Endodermal cell (in vitro differentiated cells): ENCODE data around the gene RPS21. TPM values are rescaled to one million over a fixed set of nuclear protein-coding genes. Genes with fewer than 3 reads are reported as not detected.

ENCODE experiments used
- DNase-seq: peaks from one replicate; pipeline ENCODE4 v3.0.0-alpha.2; 2017
- H3K27ac ChIP-seq: 2 replicates; pipeline ENCODE4 v1.5.1; 2013; ENCODE audit warnings: mild to moderate bottlenecking, low read depth, low read length, moderate library complexity
- H3K27me3 ChIP-seq: 2 replicates; pipeline ENCODE4 v1.6.1; 2013; ENCODE audit warnings: mild to moderate bottlenecking, low read length, moderate library complexity; ENCODE audit not compliant: insufficient read depth, control insufficient read depth, poor library complexity, severe bottlenecking
- H3K36me3 ChIP-seq: 2 replicates; pipeline ENCODE4 v1.7.0; 2013; ENCODE audit warnings: mild to moderate bottlenecking, low read length, moderate library complexity; ENCODE audit not compliant: control insufficient read depth, insufficient read depth
- H3K4me1 ChIP-seq: one replicate; pipeline ENCODE4 v1.7.0; 2013; ENCODE audit warnings: low read length; ENCODE audit not compliant: control insufficient read depth, insufficient read depth
- H3K4me3 ChIP-seq: 2 replicates; pipeline ENCODE4 v1.5.1; 2013; ENCODE audit warnings: mild to moderate bottlenecking, low read length, moderate library complexity
- H3K9ac ChIP-seq: 2 replicates; pipeline ENCODE4 v1.6.1; 2013; ENCODE audit warnings: mild to moderate bottlenecking, low read length, moderate library complexity; ENCODE audit not compliant: poor library complexity, severe bottlenecking; ENCODE audit errors: extremely low read depth
- H3K9me3 ChIP-seq: 2 replicates; pipeline ENCODE4 v1.6.1; 2013; ENCODE audit warnings: mild to moderate bottlenecking, low read length, moderate library complexity; ENCODE audit not compliant: control insufficient read depth
- H3K27ac Mint-ChIP-seq: 2 replicates; pipeline ENCODE4 v1.8.0; 2020; ENCODE audit warnings: mixed read lengths
- H3K27me3 Mint-ChIP-seq: 2 replicates; pipeline ENCODE4 v1.8.0; 2021; ENCODE audit warnings: mild to moderate bottlenecking, mixed read lengths; ENCODE audit not compliant: insufficient read depth
- H3K36me3 Mint-ChIP-seq: 2 replicates; pipeline ENCODE4 v1.8.0; 2020; ENCODE audit warnings: low read depth, mixed read lengths
- H3K4me1 Mint-ChIP-seq: 2 replicates; pipeline ENCODE4 v1.8.0; 2020; ENCODE audit warnings: mixed read lengths
- H3K4me3 Mint-ChIP-seq: 2 replicates; pipeline ENCODE4 v1.8.0; 2020; ENCODE audit warnings: mild to moderate bottlenecking, moderate library complexity, mixed read lengths
- H3K9me3 Mint-ChIP-seq: 2 replicates; pipeline ENCODE4 v1.8.0; 2020; ENCODE audit warnings: mild to moderate bottlenecking, mixed read lengths
- WGBS, 2 experiments: methylation state at CpG; one replicate each; pipeline versions ENCODE4 v1.1.5 to v1.1.7; 2013; ENCODE audit warnings: missing lambda C conversion rate in 2 of 2, mixed read lengths in 1 of 2; ENCODE audit not compliant: insufficient coverage in 1 of 2, insufficient read length in 1 of 2; 5-methylcytosine and 5-hydroxymethylcytosine counted together
- total RNA-seq, 2 donors: library from RNA; stranded (reverse); fragmentation: NEBNext Ultra II Directional in 1 of 2; extraction: Animal tissue kit (Norgen Biotek cat#: 25700) in 1 of 2; gene quantifications; 2 replicates in 1 of 2; 3 replicates in 1 of 2; pipeline ENCODE4 v1.2.1, GENCODE V29; 2021
- TF ChIP-seq, protein P1 (sequence below): fragments of 200-600 bp; sonication (generic); conservative IDR thresholded peaks from 2 replicates; pipeline ENCODE4 v1.5.0; 2021; ENCODE audit warnings: antibody characterized with exemption, mild to moderate bottlenecking

Gene RPS21
- total RNA-seq, 2 donors from 2014 or later, result 1,288 to 1,382 TPM

DNA sequence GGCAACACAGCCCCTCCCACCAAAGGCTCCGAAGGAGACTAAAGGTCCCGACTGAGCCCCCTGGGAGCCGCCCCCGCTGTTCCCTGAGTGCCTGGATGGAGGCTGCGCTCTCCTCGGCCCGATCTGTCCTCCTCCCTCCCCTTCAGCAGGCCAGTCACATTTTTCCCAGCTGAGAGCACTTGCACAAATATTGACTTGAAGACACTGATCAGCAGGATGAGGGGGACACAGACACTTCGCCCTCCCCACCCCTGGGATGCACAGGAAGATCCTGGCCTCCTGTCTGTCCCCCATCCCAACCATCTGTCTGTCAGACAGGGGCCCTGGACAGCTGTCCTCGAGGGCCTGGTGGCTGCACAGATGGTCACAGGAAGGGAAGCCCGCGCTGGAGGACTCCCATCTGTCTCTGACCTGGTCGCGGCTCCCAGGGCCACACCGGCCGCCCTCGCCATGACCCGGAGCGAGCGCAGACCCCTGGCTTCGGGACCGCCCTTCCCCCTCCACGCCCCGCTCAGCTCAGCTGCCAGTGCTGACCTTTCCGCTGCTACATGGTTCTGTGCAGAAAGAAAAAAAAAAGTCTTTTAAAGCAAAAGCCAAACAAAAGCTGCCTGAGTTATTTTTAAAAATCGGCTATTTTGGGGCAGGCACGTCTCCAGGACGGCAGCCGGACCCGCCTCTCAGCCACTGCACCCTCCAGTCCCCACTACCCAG, 30.9 kb upstream of the RPS21 start:
- H3K4me3 ChIP-seq, result no peak overlapping the region
- H3K27me3 Mint-ChIP-seq, result no peaks in the 10 kb centered on the region
- DNase-seq, result peak; percentile 55
- no peak overlapping the region for H3K9ac ChIP-seq
- 80% methylated on average over 23 to 29 of the region's 29 CpGs for WGBS, 2 experiments
- H3K27me3 ChIP-seq, result no peaks in the 10 kb centered on the region
- H3K4me3 Mint-ChIP-seq, result no peak overlapping the region
- H3K9me3 ChIP-seq, result no peaks in the 10 kb centered on the region
- H3K36me3 ChIP-seq, result peaks cover 33% of the 10 kb centered on the region
- no peak overlapping the region for H3K27ac Mint-ChIP-seq
- H3K4me1 ChIP-seq, result peaks cover 18% of the 10 kb centered on the region
- TF ChIP-seq, protein P1, sequence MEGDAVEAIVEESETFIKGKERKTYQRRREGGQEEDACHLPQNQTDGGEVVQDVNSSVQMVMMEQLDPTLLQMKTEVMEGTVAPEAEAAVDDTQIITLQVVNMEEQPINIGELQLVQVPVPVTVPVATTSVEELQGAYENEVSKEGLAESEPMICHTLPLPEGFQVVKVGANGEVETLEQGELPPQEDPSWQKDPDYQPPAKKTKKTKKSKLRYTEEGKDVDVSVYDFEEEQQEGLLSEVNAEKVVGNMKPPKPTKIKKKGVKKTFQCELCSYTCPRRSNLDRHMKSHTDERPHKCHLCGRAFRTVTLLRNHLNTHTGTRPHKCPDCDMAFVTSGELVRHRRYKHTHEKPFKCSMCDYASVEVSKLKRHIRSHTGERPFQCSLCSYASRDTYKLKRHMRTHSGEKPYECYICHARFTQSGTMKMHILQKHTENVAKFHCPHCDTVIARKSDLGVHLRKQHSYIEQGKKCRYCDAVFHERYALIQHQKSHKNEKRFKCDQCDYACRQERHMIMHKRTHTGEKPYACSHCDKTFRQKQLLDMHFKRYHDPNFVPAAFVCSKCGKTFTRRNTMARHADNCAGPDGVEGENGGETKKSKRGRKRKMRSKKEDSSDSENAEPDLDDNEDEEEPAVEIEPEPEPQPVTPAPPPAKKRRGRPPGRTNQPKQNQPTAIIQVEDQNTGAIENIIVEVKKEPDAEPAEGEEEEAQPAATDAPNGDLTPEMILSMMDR, result no peak
- H3K36me3 Mint-ChIP-seq, result peaks cover 8% of the 10 kb centered on the region
- H3K27ac ChIP-seq, result peak overlapping the region; percentile 73
- H3K4me1 Mint-ChIP-seq, result peaks cover 8% of the 10 kb centered on the region
- H3K9me3 Mint-ChIP-seq, result no peaks in the 10 kb centered on the region

DNA sequence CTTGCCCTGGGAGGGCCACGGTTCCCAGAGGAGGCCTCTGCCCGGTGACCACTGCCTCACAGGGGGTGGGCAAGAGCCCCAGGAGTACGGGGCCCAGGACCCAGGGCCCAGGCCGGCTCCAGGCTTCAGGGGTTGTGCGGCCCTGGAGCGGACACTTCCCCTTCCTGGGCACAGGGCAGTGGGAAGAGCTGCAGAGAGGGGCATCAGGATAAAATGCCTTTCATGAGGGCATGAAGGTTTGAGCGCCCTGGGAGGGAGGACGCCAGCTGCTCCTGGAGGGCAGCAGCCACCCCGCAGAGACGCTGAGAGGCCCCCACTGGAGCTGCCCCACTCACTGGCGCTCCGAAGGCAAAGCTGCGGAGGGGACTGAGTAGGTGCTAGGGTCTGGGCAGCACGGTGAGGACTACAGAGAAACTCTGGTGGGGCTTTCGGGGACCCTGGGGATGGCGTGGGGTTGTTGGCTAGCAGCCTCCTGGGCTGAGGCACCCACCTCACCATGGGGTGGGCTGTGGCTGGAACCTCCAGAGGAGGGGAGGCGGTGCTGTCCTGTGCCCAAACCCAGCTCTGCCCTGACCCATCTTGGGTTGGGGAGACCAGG, 30.2 kb upstream of the RPS21 start:
- TF ChIP-seq, protein P1, result no peak
- peak overlapping the region; percentile 66 for H3K27ac ChIP-seq
- no peak overlapping the region for H3K4me3 Mint-ChIP-seq
- 86 to 93% methylated on average over 7 to 17 of the region's 17 CpGs for WGBS, 2 experiments
- peak; percentile 53 for DNase-seq
- H3K9me3 ChIP-seq, result no peaks in the 10 kb centered on the region
- H3K4me1 ChIP-seq, result peaks cover 24% of the 10 kb centered on the region
- H3K9me3 Mint-ChIP-seq, result no peaks in the 10 kb centered on the region
- H3K9ac ChIP-seq, result no peak overlapping the region
- no peak overlapping the region for H3K4me3 ChIP-seq
- H3K27me3 Mint-ChIP-seq, result no peaks in the 10 kb centered on the region
- no peaks in the 10 kb centered on the region for H3K27me3 ChIP-seq
- H3K27ac Mint-ChIP-seq, result no peak overlapping the region
- peaks cover 32% of the 10 kb centered on the region for H3K36me3 ChIP-seq
- peaks cover 8% of the 10 kb centered on the region for H3K4me1 Mint-ChIP-seq
- H3K36me3 Mint-ChIP-seq, result peaks cover 5% of the 10 kb centered on the region

DNA sequence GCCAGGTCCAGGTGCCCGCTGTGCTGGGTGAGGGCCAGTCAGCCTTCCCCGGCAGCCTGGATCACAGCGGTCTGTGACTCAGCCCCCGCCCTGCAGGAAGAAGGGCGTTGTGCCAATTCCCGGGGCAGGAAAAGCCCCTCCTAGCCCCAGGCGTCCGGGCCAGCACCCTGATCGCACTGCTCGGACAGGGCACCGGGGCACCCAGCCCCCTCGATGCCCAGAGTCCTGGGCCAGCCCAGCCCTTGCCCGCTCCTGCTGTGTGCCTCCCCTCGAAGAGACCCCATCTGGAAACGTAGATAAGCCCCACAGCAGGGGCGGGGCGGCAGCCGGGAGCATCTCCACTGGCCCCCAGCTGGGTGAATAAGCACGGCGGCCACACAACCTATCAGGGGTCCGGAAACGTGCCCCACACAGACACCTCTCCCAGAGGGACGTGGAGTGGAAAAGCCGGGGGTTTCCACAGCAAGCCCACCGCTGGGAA, 29.7 kb upstream of the RPS21 start:
- Histone ChIP-seq H3K4me3 (no peak overlapping the region), H3K27ac (no peak overlapping the region), H3K9ac (no peak overlapping the region), H3K4me1 (peaks cover 28% of the 10 kb centered on the region), H3K9me3 (no peaks in the 10 kb centered on the region), H3K27me3 (no peaks in the 10 kb centered on the region), H3K36me3 (peaks cover 34% of the 10 kb centered on the region)
- no peak for DNase-seq
- TF ChIP-seq, protein P1, result no peak
- Mint-ChIP-seq H3K27me3 (no peaks in the 10 kb centered on the region), H3K4me1 (peaks cover 12% of the 10 kb centered on the region), H3K36me3 (peaks cover 3% of the 10 kb centered on the region), H3K9me3 (no peaks in the 10 kb centered on the region), H3K4me3 (no peak overlapping the region), H3K27ac (no peak overlapping the region)
- WGBS, 2 experiments, result 84 to 92% methylated on average over 10 to 25 of the region's 25 CpGs
